DOHH2 (cell line): ENCODE measurements around the gene DDX28.

Experiments used
- H3F3A ChIP-seq: fragments of 200-600 bp; sonication (generic), shearing (Covaris generic); 2 replicates; pipeline ENCODE4 v1.6.0; 2016; ENCODE audit warnings: antibody characterized with exemption, mild to moderate bottlenecking; ENCODE audit not compliant: control insufficient read depth, insufficient read depth
- H3K27ac ChIP-seq: fragments of 200-600 bp; sonication (generic); 2 replicates; pipeline ENCODE4 v1.5.1; 2014; ENCODE audit warnings: low read depth, mild to moderate bottlenecking, low read length, moderate library complexity
- H3K27me3 ChIP-seq: fragments of 200-600 bp; sonication (generic); 2 replicates; pipeline ENCODE4 v1.6.1; 2014; ENCODE audit warnings: mild to moderate bottlenecking, low read length, mixed read lengths; ENCODE audit not compliant: control insufficient read depth
- H3K36me3 ChIP-seq: fragments of 200-600 bp; sonication (generic); 2 replicates; pipeline ENCODE4 v1.6.1; 2014; ENCODE audit warnings: mild to moderate bottlenecking, low read length, moderate library complexity, mixed read lengths; ENCODE audit not compliant: control insufficient read depth
- H3K4me1 ChIP-seq: fragments of 200-600 bp; sonication (generic); 2 replicates; pipeline ENCODE4 v1.6.1; 2014; ENCODE audit warnings: mild to moderate bottlenecking, low read length, mixed read lengths; ENCODE audit not compliant: control insufficient read depth
- H3K4me2 ChIP-seq: fragments of 200-600 bp; sonication (generic); 2 replicates; pipeline ENCODE4 v1.6.0; 2014; ENCODE audit warnings: mild to moderate bottlenecking, low read length, moderate library complexity
- H3K4me3 ChIP-seq: fragments of 200-600 bp; sonication (generic); 2 replicates; pipeline ENCODE4 v1.5.1; 2014; ENCODE audit warnings: mild to moderate bottlenecking, low read length, mixed read lengths
- H3K79me2 ChIP-seq: fragments of 200-600 bp; sonication (generic); 2 replicates; pipeline ENCODE4 v1.6.1; 2014; ENCODE audit warnings: mild to moderate bottlenecking, low read length, mixed read lengths; ENCODE audit not compliant: control insufficient read depth
- H3K9me2 ChIP-seq: fragments of 200-600 bp; sonication (generic); replicated peaks from 2 replicates; pipeline ENCODE4 v1.6.1; 2014; ENCODE audit warnings: mild to moderate bottlenecking, low read length, mixed read lengths; ENCODE audit not compliant: control insufficient read depth
- H3K9me3 ChIP-seq: fragments of 200-600 bp; sonication (generic); 2 replicates; pipeline ENCODE4 v1.6.1; 2014; ENCODE audit warnings: antibody characterized with exemption, low read length, mixed read lengths; ENCODE audit not compliant: control insufficient read depth, insufficient read depth
- H4K20me1 ChIP-seq: fragments of 200-600 bp; sonication (generic); 2 replicates; pipeline ENCODE4 v1.6.0; 2014; ENCODE audit warnings: low read depth, mild to moderate bottlenecking, antibody characterized with exemption, low read length, moderate library complexity; ENCODE audit not compliant: control insufficient read depth, insufficient read depth
- EZH2phosphoT487 ChIP-seq: fragments of 200-600 bp; sonication (generic); IDR thresholded peaks from 2 replicates; pipeline ENCODE4 v1.6.1; 2017; ENCODE audit warnings: borderline replicate concordance, mild to moderate bottlenecking, antibody characterized with exemption, low read length, moderate library complexity, mixed read lengths
- TF ChIP-seq, protein P1 (sequence below): fragments of 200-600 bp; sonication (generic); IDR thresholded peaks from one replicate; pipeline ENCODE4 v1.5.1; 2014; ENCODE audit warnings: antibody characterized with exemption, mild to moderate bottlenecking, low read depth, low read length; ENCODE audit not compliant: poor library complexity, severe bottlenecking

Gene DDX28

DNA sequence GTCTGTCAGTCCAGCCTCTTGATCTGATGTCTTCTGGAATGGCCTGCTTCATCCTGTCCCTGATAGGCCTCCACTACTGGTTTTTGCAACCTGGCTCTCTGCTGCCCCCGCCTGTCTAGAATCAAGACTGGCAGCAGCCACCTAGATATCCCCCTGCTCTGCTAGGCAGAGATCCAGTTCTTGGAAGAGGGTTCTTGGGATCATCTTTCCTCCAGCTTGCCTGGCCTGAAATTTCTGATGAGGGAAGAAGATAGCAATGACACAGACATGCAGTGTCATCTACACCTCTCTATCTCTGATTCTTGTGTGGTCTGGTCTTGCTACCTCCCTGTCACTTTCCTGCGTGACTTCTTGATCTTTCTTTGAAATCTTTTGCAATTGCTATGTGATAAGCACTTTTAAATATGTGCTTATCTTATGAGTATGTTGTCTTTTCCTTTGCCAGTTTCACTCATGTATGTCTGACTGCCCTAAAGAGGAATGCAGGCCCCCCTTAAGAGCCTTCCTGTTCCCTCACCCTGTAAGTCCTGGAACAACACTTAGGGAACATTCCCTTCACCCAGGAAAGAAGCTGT lies 41.8 kb upstream of the DDX28 start:
- H3K9me3 ChIP-seq: no peaks in the 10 kb centered on the region
- H3K4me1 ChIP-seq: peaks cover 17% of the 10 kb centered on the region
- peaks cover 34% of the 10 kb centered on the region for H3K36me3 ChIP-seq
- H3K9me2 ChIP-seq: no peaks in the 10 kb centered on the region
- peaks cover 15% of the 10 kb centered on the region; the same call in 1 of the 2 replicates for H3F3A ChIP-seq
- H3K4me3 ChIP-seq: no peak overlapping the region
- no peak overlapping the region for H3K27ac ChIP-seq
- peaks cover 6% of the 10 kb centered on the region; the same call in 1 of the 2 replicates for H4K20me1 ChIP-seq
- no peaks in the 10 kb centered on the region for H3K79me2 ChIP-seq
- no peak overlapping the region for H3K4me2 ChIP-seq
- TF ChIP-seq, protein P1, sequence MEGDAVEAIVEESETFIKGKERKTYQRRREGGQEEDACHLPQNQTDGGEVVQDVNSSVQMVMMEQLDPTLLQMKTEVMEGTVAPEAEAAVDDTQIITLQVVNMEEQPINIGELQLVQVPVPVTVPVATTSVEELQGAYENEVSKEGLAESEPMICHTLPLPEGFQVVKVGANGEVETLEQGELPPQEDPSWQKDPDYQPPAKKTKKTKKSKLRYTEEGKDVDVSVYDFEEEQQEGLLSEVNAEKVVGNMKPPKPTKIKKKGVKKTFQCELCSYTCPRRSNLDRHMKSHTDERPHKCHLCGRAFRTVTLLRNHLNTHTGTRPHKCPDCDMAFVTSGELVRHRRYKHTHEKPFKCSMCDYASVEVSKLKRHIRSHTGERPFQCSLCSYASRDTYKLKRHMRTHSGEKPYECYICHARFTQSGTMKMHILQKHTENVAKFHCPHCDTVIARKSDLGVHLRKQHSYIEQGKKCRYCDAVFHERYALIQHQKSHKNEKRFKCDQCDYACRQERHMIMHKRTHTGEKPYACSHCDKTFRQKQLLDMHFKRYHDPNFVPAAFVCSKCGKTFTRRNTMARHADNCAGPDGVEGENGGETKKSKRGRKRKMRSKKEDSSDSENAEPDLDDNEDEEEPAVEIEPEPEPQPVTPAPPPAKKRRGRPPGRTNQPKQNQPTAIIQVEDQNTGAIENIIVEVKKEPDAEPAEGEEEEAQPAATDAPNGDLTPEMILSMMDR: peak; percentile 94
- TF ChIP-seq EZH2phosphoT487: no peak
- no peaks in the 10 kb centered on the region for H3K27me3 ChIP-seq

DNA sequence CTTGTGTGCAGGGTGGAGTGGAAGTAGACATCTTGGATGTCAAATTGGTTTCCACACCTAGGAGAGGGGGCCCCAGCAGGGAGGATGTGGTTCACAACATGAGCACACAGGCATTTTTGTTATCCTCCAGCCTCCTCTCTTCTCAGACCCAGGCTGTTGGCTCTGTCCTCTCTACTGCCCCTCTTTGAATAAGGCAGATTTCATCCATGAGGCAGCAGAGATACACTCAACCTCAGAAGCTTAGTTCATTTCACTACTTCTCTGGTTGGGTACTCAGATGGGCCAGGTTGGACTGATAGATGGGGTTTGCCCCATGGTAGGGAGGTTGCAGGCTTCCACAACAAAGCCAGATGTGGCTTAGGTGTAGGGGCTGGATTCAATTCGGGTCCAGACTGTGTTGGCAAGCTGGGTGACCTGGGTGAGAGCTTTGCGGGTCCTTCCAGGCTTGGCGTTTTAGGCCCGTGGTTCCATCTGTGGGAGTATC lies 39.9 kb upstream of the DDX28 start:
- Histone ChIP-seq H3K4me3 (no peak overlapping the region), H3K79me2 (no peaks in the 10 kb centered on the region), H3K4me2 (no peak overlapping the region), H3K27ac (no peak overlapping the region), H3K36me3 (peaks cover 33% of the 10 kb centered on the region), H3K9me2 (no peaks in the 10 kb centered on the region), H3K4me1 (peaks cover 12% of the 10 kb centered on the region), H3F3A (peaks cover 14% of the 10 kb centered on the region; the same call in 1 of the 2 replicates), H3K27me3 (no peaks in the 10 kb centered on the region), H4K20me1 (peaks cover 6% of the 10 kb centered on the region; the same call in 1 of the 2 replicates), H3K9me3 (no peaks in the 10 kb centered on the region)
- TF ChIP-seq EZH2phosphoT487: no peak
- TF ChIP-seq, protein P1: no peak

DNA sequence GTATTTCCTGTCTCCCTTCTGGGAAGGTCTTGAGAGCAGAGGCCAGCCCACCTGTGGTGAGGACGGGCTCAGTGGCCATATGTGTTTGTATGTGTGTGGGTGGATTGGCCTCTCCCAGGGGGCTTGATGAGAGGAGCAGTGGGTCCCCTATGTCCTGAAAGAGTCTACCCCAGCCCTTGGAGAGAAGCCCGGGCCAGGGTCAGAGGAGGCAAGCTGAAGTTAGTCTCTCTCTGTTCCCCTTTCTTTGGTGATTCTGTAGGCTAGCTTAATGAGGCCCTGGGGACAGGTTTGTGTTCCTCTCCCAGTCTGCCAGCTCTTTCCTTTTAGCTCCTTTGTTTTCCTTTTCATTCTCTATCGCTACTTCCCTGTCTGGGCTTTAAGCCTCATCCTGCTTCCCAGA lies 38.4 kb upstream of the DDX28 start:
- Histone ChIP-seq H3K4me1 (peaks cover 8% of the 10 kb centered on the region), H4K20me1 (peaks cover 6% of the 10 kb centered on the region; the same call in 1 of the 2 replicates), H3K4me2 (no peak overlapping the region), H3K36me3 (peaks cover 32% of the 10 kb centered on the region), H3K9me3 (no peaks in the 10 kb centered on the region), H3F3A (peaks cover 10% of the 10 kb centered on the region; the same call in 1 of the 2 replicates), H3K79me2 (no peaks in the 10 kb centered on the region), H3K27ac (no peak overlapping the region), H3K9me2 (no peaks in the 10 kb centered on the region), H3K27me3 (no peaks in the 10 kb centered on the region), H3K4me3 (no peak overlapping the region)
- no peak for TF ChIP-seq EZH2phosphoT487
- TF ChIP-seq, protein P1: no peak
